PC-9 (cell line): ENCODE data around the gene BUB1B. TPM values are rescaled to one million over a fixed set of nuclear protein-coding genes. Genes with fewer than 3 reads are reported as not detected.

Experiments used
- BruUV-seq: library from RNA; stranded (reverse); fragments of 400-500 nt; replicated peaks from 2 replicates; lab custom pipeline; 2021; lab: Mats Ljungman, UMichigan
- CTCF ChIA-PET: fragments of 300-600 bp; sonication (Branson Sonifier 250); formaldehyde crosslinking; loops from one replicate; lab custom pipeline; 2022; ENCODE audit warnings: antibody characterized with exemption; lab: Charles Lee
- POLR2A ChIA-PET: fragments of 300-600 bp; sonication (Branson Sonifier 250); formaldehyde crosslinking; loops from one replicate; lab custom pipeline; 2022; ENCODE audit warnings: antibody characterized with exemption; ENCODE audit not compliant: unreplicated experiment; lab: Charles Lee
- DNase-seq, 2 experiments: peaks; one replicate each; pipeline versions ENCODE4 v3.0.0 to v3.0.0-alpha.2; 2015 to 2022; ENCODE audit warnings: mixed read lengths in 1 of 2
- H2AFZ ChIP-seq: fragments of 200-600 bp; sonication (generic); 2 replicates; pipeline ENCODE4 v1.8.1; 2017; ENCODE audit warnings: antibody characterized with exemption
- H3F3A ChIP-seq: fragments of 200-600 bp; sonication (generic); 2 replicates; pipeline ENCODE4 v1.8.1; 2017; ENCODE audit warnings: antibody characterized with exemption, mild to moderate bottlenecking, low read depth; ENCODE audit not compliant: insufficient read depth
- H3K27ac ChIP-seq: fragments of 200-600 bp; sonication (generic); 2 replicates; pipeline ENCODE4 v1.6.1; 2016; ENCODE audit warnings: mixed run types
- H3K27me3 ChIP-seq: fragments of 200-600 bp; sonication (generic); 2 replicates; pipeline ENCODE4 v1.6.1; 2016; ENCODE audit warnings: low read depth, mixed run types; ENCODE audit not compliant: insufficient read depth
- H3K36me3 ChIP-seq: fragments of 200-600 bp; sonication (generic); 2 replicates; pipeline ENCODE4 v1.6.1; 2016; ENCODE audit warnings: low read depth, mixed run types
- H3K4me1 ChIP-seq: fragments of 200-600 bp; sonication (generic); replicated peaks from 2 replicates; pipeline ENCODE4 v1.6.1; 2016; ENCODE audit warnings: mixed run types; ENCODE audit not compliant: insufficient read depth
- H3K4me2 ChIP-seq: fragments of 200-600 bp; sonication (generic); 2 replicates; pipeline ENCODE4 v1.6.1; 2017; ENCODE audit warnings: mixed run types
- H3K4me3 ChIP-seq: fragments of 200-600 bp; sonication (generic); 2 replicates; pipeline ENCODE4 v1.6.1; 2016; ENCODE audit warnings: mixed run types
- H3K79me2 ChIP-seq: fragments of 200-600 bp; sonication (generic); 2 replicates; pipeline ENCODE4 v1.6.1; 2017; ENCODE audit warnings: low read depth, mixed run types
- H3K9me2 ChIP-seq: fragments of 200-600 bp; sonication (generic); 2 replicates; pipeline ENCODE4 v1.8.1; 2017; ENCODE audit warnings: mild to moderate bottlenecking; ENCODE audit not compliant: insufficient read depth
- H3K9me3 ChIP-seq: fragments of 200-600 bp; sonication (generic); 2 replicates; pipeline ENCODE4 v1.8.1; 2016; ENCODE audit warnings: low read depth; ENCODE audit not compliant: insufficient read depth
- H4K20me1 ChIP-seq: fragments of 200-600 bp; sonication (generic); 2 replicates; pipeline ENCODE4 v1.8.1; 2017; ENCODE audit not compliant: insufficient read depth
- EZH2 ChIP-seq: fragments of 200-600 bp; sonication (generic); IDR thresholded peaks from 2 replicates; pipeline ENCODE4 v1.8.0; 2017; ENCODE audit warnings: antibody characterized with exemption, low read depth
- intact Hi-C: fragments of 100-400 bp; cut with micrococcal nuclease; formaldehyde crosslinking; loops from one replicate; pipeline ENCODE4 v1.10.0; 2022; ENCODE audit not compliant: unreplicated experiment
- total RNA-seq: library from RNA; stranded (reverse); gene quantifications from 2 replicates; pipeline ENCODE4 v1.2.3, GENCODE V29; 2021
- TF ChIP-seq, protein P1 (sequence below): fragments of 200-600 bp; sonication (generic); conservative IDR thresholded peaks from 2 replicates; pipeline ENCODE4 v1.6.1; 2017; ENCODE audit warnings: mixed run types, antibody characterized with exemption, mild to moderate bottlenecking, moderate library complexity

Gene BUB1B
- total RNA-seq, 1 experiment from 2014 or later, result 75.3 TPM

DNA sequence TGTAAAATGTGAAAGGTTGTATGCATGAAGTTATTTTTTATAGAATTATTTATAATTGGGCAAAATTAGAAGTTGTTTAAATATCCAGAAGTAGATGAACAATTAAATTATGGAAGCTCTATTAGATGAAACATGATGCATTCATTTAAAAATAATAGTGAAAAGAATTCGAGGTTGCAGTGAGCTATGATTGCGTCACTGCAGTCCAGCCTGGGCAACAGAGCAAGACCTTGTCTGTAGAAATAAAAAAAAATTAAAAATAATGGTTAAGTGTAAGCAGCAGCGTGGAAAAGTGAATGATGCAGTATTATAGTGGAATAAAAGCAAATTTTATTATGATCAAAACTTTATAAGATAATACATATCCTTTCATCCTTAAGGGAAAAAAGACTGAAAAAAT, 14.3 kb downstream of the BUB1B start:
- intact Hi-C loops, result no loop called here
- DNase-seq, result no peak
- H3K9me3 ChIP-seq, result no peaks in the 10 kb centered on the region
- ChIA-PET CTCF (no interaction called here), POLR2A (no interaction called here)
- H3K27me3 ChIP-seq, result no peaks in the 10 kb centered on the region
- no peaks in the 10 kb centered on the region for H4K20me1 ChIP-seq
- H3K36me3 ChIP-seq, result peaks cover 7% of the 10 kb centered on the region
- H3K4me2 ChIP-seq, result no peak overlapping the region
- H3K4me1 ChIP-seq, result no peaks in the 10 kb centered on the region
- no peak for TF ChIP-seq EZH2
- TF ChIP-seq, protein P1, sequence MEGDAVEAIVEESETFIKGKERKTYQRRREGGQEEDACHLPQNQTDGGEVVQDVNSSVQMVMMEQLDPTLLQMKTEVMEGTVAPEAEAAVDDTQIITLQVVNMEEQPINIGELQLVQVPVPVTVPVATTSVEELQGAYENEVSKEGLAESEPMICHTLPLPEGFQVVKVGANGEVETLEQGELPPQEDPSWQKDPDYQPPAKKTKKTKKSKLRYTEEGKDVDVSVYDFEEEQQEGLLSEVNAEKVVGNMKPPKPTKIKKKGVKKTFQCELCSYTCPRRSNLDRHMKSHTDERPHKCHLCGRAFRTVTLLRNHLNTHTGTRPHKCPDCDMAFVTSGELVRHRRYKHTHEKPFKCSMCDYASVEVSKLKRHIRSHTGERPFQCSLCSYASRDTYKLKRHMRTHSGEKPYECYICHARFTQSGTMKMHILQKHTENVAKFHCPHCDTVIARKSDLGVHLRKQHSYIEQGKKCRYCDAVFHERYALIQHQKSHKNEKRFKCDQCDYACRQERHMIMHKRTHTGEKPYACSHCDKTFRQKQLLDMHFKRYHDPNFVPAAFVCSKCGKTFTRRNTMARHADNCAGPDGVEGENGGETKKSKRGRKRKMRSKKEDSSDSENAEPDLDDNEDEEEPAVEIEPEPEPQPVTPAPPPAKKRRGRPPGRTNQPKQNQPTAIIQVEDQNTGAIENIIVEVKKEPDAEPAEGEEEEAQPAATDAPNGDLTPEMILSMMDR, result no peak
- no peak overlapping the region for H3K4me3 ChIP-seq
- H3K9me2 ChIP-seq, result no peaks in the 10 kb centered on the region
- no peaks in the 10 kb centered on the region for H3K79me2 ChIP-seq
- BruUV-seq, result no TSS peak
- H3F3A ChIP-seq, result peaks cover 5% of the 10 kb centered on the region; the same call in 1 of the 2 replicates
- H3K27ac ChIP-seq, result no peak overlapping the region
- no peak overlapping the region for H2AFZ ChIP-seq

- no TSS peak for BruUV-seq
- Histone ChIP-seq H3K36me3 (peaks cover 7% of the 10 kb centered on the region; the same call in 1 of the 2 replicates), H3K79me2 (no peaks in the 10 kb centered on the region), H2AFZ (no peak overlapping the region), H3K27me3 (no peaks in the 10 kb centered on the region), H4K20me1 (no peaks in the 10 kb centered on the region), H3K9me3 (no peaks in the 10 kb centered on the region), H3K4me2 (no peak overlapping the region), H3K27ac (no peak overlapping the region), H3K4me3 (no peak overlapping the region), H3K4me1 (no peaks in the 10 kb centered on the region), H3K9me2 (no peaks in the 10 kb centered on the region), H3F3A (peaks cover 9% of the 10 kb centered on the region; the same call in 1 of the 2 replicates)
- TF ChIP-seq, protein P1, result no peak
- TF ChIP-seq EZH2, result no peak
- CTCF ChIA-PET, result interaction anchor here (1.1 kb wide), 1 partner anchor 28 kb away, joined by 4 read pairs; no protein-coding TSS in a partner anchor
- POLR2A ChIA-PET, result interaction anchor here (0.6 kb wide), 1 partner anchor 24 kb away, joined by 3 read pairs; no protein-coding TSS in a partner anchor
- DNase-seq, result no peak
- intact Hi-C loops, result no loop called here
These were observed 21.6 kb downstream of the BUB1B start for GRCh38 chr15:40182358-40183029.

DNA sequence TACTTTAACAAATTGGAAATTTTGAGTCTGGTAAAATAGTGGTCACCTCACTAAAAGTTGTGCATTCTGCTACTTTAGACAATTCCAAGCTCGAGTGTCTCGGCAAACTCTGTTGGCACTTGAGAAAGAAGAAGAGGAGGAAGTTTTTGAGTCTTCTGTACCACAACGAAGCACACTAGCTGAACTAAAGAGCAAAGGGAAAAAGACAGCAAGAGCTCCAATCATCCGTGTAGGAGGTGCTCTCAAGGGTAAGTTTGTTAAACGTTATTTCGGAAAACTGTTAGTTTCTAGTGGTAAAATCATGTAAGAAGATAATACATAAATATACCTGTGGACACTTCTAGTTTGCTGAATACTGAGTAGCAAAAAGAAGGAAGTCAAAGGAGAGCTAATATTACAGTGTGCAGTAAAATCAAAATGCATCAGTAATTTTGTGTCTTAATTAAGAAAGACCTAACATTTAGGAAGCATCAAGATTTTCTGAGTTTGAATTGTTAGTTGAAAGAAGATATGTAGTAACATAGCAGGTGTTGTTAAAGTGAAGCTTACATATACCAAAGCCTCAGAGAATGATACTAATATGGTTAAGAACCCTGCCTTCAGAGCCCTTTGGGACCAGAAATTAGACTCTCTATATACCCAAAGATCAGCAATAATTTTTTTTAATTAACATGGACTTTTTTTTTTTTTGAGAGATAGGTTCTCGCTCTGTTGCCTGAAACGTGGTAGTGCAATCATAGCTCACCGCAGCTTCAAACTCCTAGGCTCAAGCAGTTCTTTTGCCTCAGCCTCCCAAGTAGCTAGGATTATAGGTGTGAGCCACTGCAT, 23.0 kb downstream of the BUB1B start:
- no TSS peak for BruUV-seq
- no peak for TF ChIP-seq EZH2
- TF ChIP-seq, protein P1, result no peak
- H3F3A ChIP-seq, result peaks cover 9% of the 10 kb centered on the region; the same call in 1 of the 2 replicates
- POLR2A ChIA-PET, result no interaction called here
- H3K36me3 ChIP-seq, result 0 out of 2 replicates have a peak, but pooled peaks cover 4% of the 10 kb centered on the region
- H3K27me3 ChIP-seq, result no peaks in the 10 kb centered on the region
- H4K20me1 ChIP-seq, result no peaks in the 10 kb centered on the region
- no peaks in the 10 kb centered on the region for H3K9me3 ChIP-seq
- no peaks in the 10 kb centered on the region for H3K9me2 ChIP-seq
- CTCF ChIA-PET, result no interaction called here
- no peak overlapping the region for H3K4me2 ChIP-seq
- H3K27ac ChIP-seq, result no peak overlapping the region
- no peak for DNase-seq
- no peaks in the 10 kb centered on the region for H3K79me2 ChIP-seq
- no peaks in the 10 kb centered on the region for H3K4me1 ChIP-seq
- intact Hi-C loops, result no loop called here
- no peak overlapping the region for H3K4me3 ChIP-seq
- H2AFZ ChIP-seq, result no peak overlapping the region
